Neural progenitor cell (in vitro differentiated cells): ENCODE data around the gene PLD4. TPM values are rescaled to one million over a fixed set of nuclear protein-coding genes. Genes with fewer than 3 reads are reported as not detected.

ENCODE experiments used
- DNase-seq: peaks from one replicate; pipeline ENCODE4 v3.0.0-alpha.2; 2016; ENCODE audit warnings: low spot score
- H2AFZ ChIP-seq: fragments of 200-600 bp; sonication (generic); replicated peaks from 2 replicates; pipeline ENCODE4 v1.6.1; 2016; ENCODE audit warnings: antibody characterized with exemption
- H3F3A ChIP-seq: fragments of 200-600 bp; sonication (generic); 2 replicates; pipeline ENCODE4 v1.6.1; 2016; ENCODE audit warnings: antibody characterized with exemption, low read depth
- H3K27ac ChIP-seq: fragments of 200-600 bp; sonication (generic); 2 replicates; pipeline ENCODE4 v1.5.1; 2016; ENCODE audit warnings: mild to moderate bottlenecking
- H3K27me3 ChIP-seq: fragments of 200-600 bp; sonication (generic); 2 replicates; pipeline ENCODE4 v1.6.1; 2016; ENCODE audit warnings: mild to moderate bottlenecking, moderate library complexity
- H3K36me3 ChIP-seq: fragments of 200-600 bp; sonication (generic); 2 replicates; pipeline ENCODE4 v1.5.1; 2016
- H3K4me1 ChIP-seq: fragments of 200-600 bp; sonication (generic); 2 replicates; pipeline ENCODE4 v1.6.1; 2016; ENCODE audit warnings: mixed run types
- H3K4me2 ChIP-seq: fragments of 200-600 bp; sonication (generic); 2 replicates; pipeline ENCODE4 v1.6.1; 2016
- H3K4me3 ChIP-seq: fragments of 200-600 bp; sonication (generic); 2 replicates; pipeline ENCODE4 v1.5.1; 2016
- H3K79me2 ChIP-seq: fragments of 200-600 bp; sonication (generic); 2 replicates; pipeline ENCODE4 v1.6.1; 2016; ENCODE audit warnings: low read depth
- H3K9ac ChIP-seq: fragments of 200-600 bp; sonication (generic); 2 replicates; pipeline ENCODE4 v1.6.1; 2016
- H3K9me3 ChIP-seq: fragments of 200-600 bp; sonication (generic); 2 replicates; pipeline ENCODE4 v1.5.1; 2016; ENCODE audit warnings: low read depth
- H4K20me1 ChIP-seq: fragments of 200-600 bp; sonication (generic); 2 replicates; pipeline ENCODE4 v1.6.1; 2016; ENCODE audit warnings: low read depth
- H3K27ac Mint-ChIP-seq: 3 replicates; pipeline ENCODE4 v1.8.0; 2021; ENCODE audit warnings: mixed read lengths
- H3K27me3 Mint-ChIP-seq: 2 replicates; pipeline ENCODE4 v1.8.0; 2022; ENCODE audit warnings: low read depth, mild to moderate bottlenecking, inconsistent platforms, moderate library complexity, mixed read lengths; ENCODE audit not compliant: insufficient read depth
- H3K36me3 Mint-ChIP-seq: 3 replicates; pipeline ENCODE4 v1.8.0; 2021; ENCODE audit warnings: mixed read lengths
- H3K4me1 Mint-ChIP-seq: 3 replicates; pipeline ENCODE4 v1.8.0; 2021; ENCODE audit warnings: mixed read lengths
- H3K4me3 Mint-ChIP-seq: 3 replicates; pipeline ENCODE4 v1.8.0; 2021; ENCODE audit warnings: mild to moderate bottlenecking, moderate library complexity, mixed read lengths
- H3K9me3 Mint-ChIP-seq: 3 replicates; pipeline ENCODE4 v1.8.0; 2020; ENCODE audit warnings: mixed read lengths
- EZH2 ChIP-seq: fragments of 200-600 bp; sonication (generic); IDR thresholded peaks from 2 replicates; pipeline ENCODE4 v1.6.1; 2017; ENCODE audit warnings: antibody characterized with exemption, mild to moderate bottlenecking, moderate library complexity
- EZH2phosphoT487 ChIP-seq: fragments of 200-600 bp; sonication (generic); IDR thresholded peaks from 2 replicates; pipeline ENCODE4 v1.6.1; 2017; ENCODE audit warnings: antibody characterized with exemption
- total RNA-seq: library from RNA; depleted of rRNA; stranded (reverse); fragments of >200 nt; gene quantifications from 2 replicates; pipeline ENCODE4 v1.2.3, GENCODE V29; 2015; ENCODE audit warnings: low replicate concordance
- TF ChIP-seq, protein P1 (sequence below): fragments of 200-600 bp; sonication (generic); IDR thresholded peaks from 2 replicates; pipeline ENCODE4 v1.5.1; 2017; ENCODE audit warnings: antibody characterized with exemption, mild to moderate bottlenecking

Gene PLD4
- total RNA-seq, 1 donor from 2014 or later = not detected

GRCh38 chr14:104931771-104932675 is 7.3 kb downstream of the PLD4 start:
- Mint-ChIP-seq H3K4me3 (peak overlapping the region; percentile 74), H3K9me3 (peaks cover under 1% of the 10 kb centered on the region), H3K27ac (no peak overlapping the region), H3K4me1 (peaks cover 4% of the 10 kb centered on the region), H3K27me3 (peaks cover 29% of the 10 kb centered on the region), H3K36me3 (no peaks in the 10 kb centered on the region)
- Histone ChIP-seq H3K79me2 (no peaks in the 10 kb centered on the region), H3K27me3 (peaks cover 77% of the 10 kb centered on the region), H3K4me3 (peak overlapping the region; percentile 54), H3K4me2 (peak overlapping the region; percentile 80), H3F3A (peaks cover 15% of the 10 kb centered on the region), H3K9me3 (no peaks in the 10 kb centered on the region), H3K27ac (no peak overlapping the region), H2AFZ (no peak overlapping the region), H3K9ac (no peak overlapping the region), H3K36me3 (no peaks in the 10 kb centered on the region), H4K20me1 (peaks cover 10% of the 10 kb centered on the region), H3K4me1 (peaks cover 13% of the 10 kb centered on the region)
- peak; percentile 45 for DNase-seq
- TF ChIP-seq, protein P1, sequence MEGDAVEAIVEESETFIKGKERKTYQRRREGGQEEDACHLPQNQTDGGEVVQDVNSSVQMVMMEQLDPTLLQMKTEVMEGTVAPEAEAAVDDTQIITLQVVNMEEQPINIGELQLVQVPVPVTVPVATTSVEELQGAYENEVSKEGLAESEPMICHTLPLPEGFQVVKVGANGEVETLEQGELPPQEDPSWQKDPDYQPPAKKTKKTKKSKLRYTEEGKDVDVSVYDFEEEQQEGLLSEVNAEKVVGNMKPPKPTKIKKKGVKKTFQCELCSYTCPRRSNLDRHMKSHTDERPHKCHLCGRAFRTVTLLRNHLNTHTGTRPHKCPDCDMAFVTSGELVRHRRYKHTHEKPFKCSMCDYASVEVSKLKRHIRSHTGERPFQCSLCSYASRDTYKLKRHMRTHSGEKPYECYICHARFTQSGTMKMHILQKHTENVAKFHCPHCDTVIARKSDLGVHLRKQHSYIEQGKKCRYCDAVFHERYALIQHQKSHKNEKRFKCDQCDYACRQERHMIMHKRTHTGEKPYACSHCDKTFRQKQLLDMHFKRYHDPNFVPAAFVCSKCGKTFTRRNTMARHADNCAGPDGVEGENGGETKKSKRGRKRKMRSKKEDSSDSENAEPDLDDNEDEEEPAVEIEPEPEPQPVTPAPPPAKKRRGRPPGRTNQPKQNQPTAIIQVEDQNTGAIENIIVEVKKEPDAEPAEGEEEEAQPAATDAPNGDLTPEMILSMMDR = no peak
- TF ChIP-seq EZH2phosphoT487 (peak; percentile 15), EZH2 (peak; percentile 6)

GRCh38 chr14:104932676-104933631 is 8.3 kb downstream of the PLD4 start:
- H3F3A ChIP-seq = peaks cover 15% of the 10 kb centered on the region
- Mint-ChIP-seq H3K27ac (no peak overlapping the region), H3K9me3 (peaks cover 8% of the 10 kb centered on the region), H3K36me3 (no peaks in the 10 kb centered on the region), H3K4me1 (peaks cover 4% of the 10 kb centered on the region), H3K4me3 (no peak overlapping the region), H3K27me3 (peaks cover 33% of the 10 kb centered on the region)
- peak overlapping the region; percentile 54 for H3K4me3 ChIP-seq
- peaks cover 13% of the 10 kb centered on the region for H3K4me1 ChIP-seq
- peak overlapping the region; percentile 99 for H2AFZ ChIP-seq
- H3K36me3 ChIP-seq = no peaks in the 10 kb centered on the region
- peaks cover 10% of the 10 kb centered on the region for H4K20me1 ChIP-seq
- H3K9ac ChIP-seq = no peak overlapping the region
- peak; percentile 93 for DNase-seq
- peaks cover 86% of the 10 kb centered on the region for H3K27me3 ChIP-seq
- TF ChIP-seq EZH2 (peak; percentile 79), EZH2phosphoT487 (peak; percentile 79)
- TF ChIP-seq, protein P1 = peak; percentile 69
- H3K9me3 ChIP-seq = no peaks in the 10 kb centered on the region
- H3K4me2 ChIP-seq = peak overlapping the region; percentile 80
- no peaks in the 10 kb centered on the region for H3K79me2 ChIP-seq
- H3K27ac ChIP-seq = no peak overlapping the region

DNA sequence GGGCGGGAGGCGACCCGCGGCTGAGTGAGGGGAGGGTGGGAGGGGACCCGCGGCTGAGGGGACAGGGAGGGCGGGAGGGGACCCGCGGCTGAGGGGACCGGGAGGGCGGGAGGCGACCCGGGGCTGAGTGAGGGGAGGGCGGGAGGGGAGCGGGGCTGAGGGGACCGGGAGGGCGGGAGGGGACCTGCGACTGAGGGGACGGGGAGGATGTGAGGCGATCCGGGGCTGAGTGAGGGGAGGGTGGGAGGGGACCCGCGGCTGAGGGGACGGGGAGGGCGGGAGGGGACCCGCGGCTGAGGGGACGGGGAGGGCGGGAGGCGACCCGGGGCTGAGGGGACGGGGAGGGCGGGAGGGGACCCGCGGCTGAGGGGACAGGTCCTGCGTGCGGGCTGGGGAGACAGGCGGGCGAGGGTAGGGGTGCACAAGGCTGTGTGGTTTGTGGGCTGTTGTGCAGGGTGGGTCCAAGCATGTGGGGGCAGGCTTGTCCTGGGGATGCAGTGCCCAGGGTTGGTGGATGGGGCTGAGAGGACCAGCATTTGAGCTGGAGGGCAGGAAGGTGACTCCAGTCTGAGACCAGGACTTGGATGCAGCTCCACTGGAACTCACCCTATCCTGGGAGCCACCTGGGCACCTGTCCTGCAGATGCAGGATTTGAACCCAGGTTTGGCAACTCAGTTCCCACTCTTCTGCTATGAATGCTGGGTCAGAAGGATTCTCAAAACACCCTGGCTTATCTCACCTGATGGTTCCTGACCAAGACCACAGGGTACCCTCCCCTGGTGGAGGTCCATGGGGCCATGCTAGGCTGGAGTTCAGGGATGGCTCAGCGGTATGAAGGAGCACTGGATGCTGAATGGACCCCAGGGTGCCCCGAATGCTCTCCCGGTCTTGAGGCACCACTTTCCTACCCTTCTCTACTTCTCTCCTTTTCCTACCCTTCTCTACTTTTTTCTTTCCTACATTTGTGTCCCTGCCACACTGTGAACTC is 9.4 kb downstream of the PLD4 start:
- H3K4me1 Mint-ChIP-seq = peaks cover 4% of the 10 kb centered on the region
- H3K27me3 ChIP-seq = peaks cover 97% of the 10 kb centered on the region
- peak overlapping the region; percentile 80 for H3K4me2 ChIP-seq
- H3K27ac Mint-ChIP-seq = no peak overlapping the region
- peaks cover 15% of the 10 kb centered on the region for H3F3A ChIP-seq
- no peaks in the 10 kb centered on the region for H3K36me3 Mint-ChIP-seq
- no peaks in the 10 kb centered on the region for H3K9me3 ChIP-seq
- TF ChIP-seq EZH2 (no peak), EZH2phosphoT487 (no peak)
- TF ChIP-seq, protein P1 = no peak
- no peak overlapping the region for H2AFZ ChIP-seq
- H3K4me1 ChIP-seq = peaks cover 13% of the 10 kb centered on the region
- no peaks in the 10 kb centered on the region for H3K36me3 ChIP-seq
- peak overlapping the region; percentile 54 for H3K4me3 ChIP-seq
- peaks cover 32% of the 10 kb centered on the region for H3K27me3 Mint-ChIP-seq
- H3K9ac ChIP-seq = no peak overlapping the region
- no peak for DNase-seq
- H4K20me1 ChIP-seq = peaks cover 10% of the 10 kb centered on the region
- no peak overlapping the region for H3K27ac ChIP-seq
- peak overlapping the region; percentile 79 for H3K4me3 Mint-ChIP-seq
- H3K9me3 Mint-ChIP-seq = peaks cover 8% of the 10 kb centered on the region
- H3K79me2 ChIP-seq = no peaks in the 10 kb centered on the region
